HG03558 (cell line): ENCODE measurements around the gene DEDD.

Experiments used
- ATAC-seq: cut with Tn5 transposase; IDR thresholded peaks from one replicate; pipeline ENCODE4 v1.9.1; 2021; ENCODE audit warnings: moderate number of reproducible peaks; ENCODE audit not compliant: unreplicated experiment; ENCODE audit errors: extremely low read depth

Gene DEDD, protein sequence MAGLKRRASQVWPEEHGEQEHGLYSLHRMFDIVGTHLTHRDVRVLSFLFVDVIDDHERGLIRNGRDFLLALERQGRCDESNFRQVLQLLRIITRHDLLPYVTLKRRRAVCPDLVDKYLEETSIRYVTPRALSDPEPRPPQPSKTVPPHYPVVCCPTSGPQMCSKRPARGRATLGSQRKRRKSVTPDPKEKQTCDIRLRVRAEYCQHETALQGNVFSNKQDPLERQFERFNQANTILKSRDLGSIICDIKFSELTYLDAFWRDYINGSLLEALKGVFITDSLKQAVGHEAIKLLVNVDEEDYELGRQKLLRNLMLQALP

DNA sequence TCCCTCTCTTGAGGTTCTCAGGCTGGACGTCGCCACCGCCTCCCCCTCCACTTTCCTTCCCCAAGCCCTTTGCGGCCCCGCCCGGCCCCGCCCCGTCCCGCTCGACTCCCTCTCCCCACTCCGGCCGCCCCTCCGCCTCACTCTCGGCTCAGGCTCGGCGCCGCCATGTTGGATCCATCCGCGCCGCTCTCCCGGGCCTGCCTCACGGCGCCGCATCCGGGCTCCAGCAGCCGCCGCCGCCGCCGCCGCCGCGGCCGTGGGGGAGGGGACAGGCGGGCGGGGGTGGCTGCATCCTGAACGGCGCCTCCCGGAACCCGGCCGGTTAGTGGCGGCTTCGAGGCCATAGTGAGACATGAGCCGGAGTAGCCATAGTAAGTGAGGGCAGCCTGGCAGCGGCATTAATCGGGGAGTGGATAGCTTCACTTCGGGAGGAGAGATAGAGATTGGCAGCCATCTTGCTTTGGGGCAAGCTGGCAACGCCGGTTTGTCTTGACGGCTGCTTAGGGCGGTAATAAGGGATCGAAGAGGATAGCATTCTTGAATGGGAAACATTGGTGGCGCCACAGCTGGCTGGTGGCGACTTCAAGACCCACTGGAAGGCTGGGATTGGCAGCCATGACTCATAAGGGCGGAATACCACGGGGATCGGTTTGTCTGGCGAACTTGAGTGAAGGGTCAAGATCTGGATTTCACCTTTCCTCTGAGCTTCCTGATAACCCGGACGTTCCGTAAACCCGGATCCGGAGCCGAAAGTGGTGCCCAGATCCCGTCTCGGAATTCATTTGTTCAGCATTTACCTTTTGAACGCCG, at the start of gene DEDD:
Gene DEDD (minus strand): TSS at position 258 of the 810 bp plus-strand sequence. CDS start 8,205 bp downstream, outside the sequence.
- ATAC-seq, result peak; percentile 89

DNA sequence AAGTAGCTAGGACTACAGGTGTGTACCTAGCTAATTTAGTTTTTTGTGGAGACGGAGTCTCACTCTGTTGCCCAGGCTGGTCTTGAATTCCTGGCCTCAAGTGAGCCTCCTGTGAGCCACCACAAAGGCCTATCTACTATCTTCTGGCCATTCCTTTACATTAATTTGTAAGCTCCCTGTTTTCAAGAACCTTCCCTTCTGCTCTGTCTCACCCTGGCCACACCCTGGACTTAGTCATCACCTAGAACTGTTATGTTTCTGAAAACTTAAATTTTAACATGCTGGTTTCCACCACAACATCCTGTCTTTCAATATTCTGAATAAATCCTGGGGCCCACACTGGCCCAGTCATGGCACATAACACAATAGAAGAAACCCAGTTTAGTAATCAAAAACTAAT, 49.7 kb upstream of the DEDD start:
- ATAC-seq, result peak; percentile 36

DNA sequence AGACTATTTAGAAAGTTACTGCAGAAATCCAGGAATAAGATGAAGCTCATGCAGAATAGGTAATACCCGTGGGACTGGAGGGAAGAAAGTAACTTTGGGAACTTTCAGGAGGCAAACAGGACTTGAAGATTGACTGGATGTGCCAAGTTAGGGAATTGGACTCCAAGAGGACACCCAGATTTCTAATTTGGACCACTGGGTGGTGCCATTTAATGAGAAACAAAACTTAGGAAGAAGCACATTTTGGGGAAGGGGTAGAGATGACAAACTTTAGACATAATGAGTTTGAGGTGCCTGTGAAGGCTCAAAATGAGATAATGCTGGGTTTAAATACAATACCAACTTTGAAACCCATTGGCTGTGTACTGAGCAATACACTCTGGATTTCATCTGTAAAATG, 48.2 kb upstream of the DEDD start:
- ATAC-seq, result no peak

DNA sequence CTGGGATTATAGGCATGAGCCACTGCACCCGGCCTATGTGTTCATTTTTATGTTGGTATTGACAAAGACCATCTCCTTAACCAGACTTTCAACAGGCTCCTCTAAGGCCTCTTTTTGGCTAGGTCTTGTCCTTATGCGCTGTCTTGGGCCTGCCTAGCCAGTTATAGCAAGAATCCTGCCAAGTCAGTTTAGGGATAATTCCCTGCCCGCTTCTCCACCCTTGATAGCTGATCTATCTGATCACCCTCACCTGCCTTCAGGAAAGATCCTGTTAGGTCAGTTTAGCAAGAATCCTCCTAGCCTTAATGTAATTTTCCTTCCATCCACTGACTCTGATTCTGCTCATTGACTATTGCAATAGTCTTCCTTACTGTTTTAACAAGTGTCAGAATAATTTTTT, 47.2 kb upstream of the DEDD start:
- no peak for ATAC-seq

DNA sequence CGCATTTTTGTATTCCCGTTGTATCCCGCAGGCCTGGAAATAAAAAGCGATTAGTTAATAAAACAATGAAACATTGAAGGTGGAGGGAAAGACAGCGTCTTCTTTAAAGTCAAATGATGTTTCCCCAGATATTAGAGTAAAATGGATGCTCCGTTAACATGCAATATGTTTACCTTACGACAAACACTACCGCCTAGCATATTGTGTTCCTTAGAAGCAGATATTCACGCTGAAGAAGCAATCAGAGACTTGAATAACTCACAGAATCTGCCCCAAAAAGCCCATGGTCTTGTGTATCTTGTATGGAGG, 45.4 kb upstream of the DEDD start:
- no peak for ATAC-seq

DNA sequence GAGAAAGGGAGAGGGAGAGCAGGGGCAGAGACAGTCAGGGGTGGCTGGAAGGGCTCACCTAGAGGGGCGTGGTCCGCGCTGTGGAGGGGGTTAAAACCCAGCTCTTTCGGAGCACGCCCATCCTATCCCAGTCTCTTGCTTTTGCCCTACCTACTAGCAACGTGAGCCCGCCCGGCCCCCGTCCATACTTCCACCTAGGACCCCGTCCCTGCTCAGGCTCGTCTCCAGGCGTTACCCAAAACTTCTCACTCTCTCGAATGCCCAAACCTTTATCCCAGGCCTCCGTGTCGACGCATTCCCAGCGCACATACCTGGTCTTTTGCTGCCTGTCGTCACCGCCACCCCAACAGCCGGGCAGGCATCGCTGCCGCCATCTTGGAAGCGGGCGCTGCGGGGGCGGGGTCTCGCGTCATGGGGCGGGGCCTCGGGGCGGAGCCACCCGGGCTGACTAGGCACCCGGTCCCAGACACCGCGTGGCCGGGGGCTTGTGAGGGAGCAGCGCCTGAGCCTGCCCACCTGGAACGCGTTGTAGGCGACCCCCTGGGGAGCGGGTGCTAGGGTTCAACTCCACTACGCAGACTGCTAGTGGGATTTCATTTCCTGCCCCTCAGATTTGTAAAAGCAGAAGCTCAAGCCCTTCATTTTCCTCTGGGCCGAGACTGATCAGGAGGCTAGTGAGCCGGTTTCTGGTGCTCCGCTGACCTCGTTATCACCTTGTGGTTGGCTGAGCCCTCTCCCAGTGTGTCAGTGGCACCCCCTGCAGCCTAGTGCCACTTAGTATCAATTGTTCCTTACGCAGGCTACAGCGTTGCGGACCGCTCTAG, 44.9 kb upstream of the DEDD start, which contains the start of gene B4GALT3:
Gene B4GALT3 (minus strand): TSS at position 396 of the 824 bp plus-strand sequence. CDS start 1,447 bp downstream, outside the sequence.
- no peak for ATAC-seq

DNA sequence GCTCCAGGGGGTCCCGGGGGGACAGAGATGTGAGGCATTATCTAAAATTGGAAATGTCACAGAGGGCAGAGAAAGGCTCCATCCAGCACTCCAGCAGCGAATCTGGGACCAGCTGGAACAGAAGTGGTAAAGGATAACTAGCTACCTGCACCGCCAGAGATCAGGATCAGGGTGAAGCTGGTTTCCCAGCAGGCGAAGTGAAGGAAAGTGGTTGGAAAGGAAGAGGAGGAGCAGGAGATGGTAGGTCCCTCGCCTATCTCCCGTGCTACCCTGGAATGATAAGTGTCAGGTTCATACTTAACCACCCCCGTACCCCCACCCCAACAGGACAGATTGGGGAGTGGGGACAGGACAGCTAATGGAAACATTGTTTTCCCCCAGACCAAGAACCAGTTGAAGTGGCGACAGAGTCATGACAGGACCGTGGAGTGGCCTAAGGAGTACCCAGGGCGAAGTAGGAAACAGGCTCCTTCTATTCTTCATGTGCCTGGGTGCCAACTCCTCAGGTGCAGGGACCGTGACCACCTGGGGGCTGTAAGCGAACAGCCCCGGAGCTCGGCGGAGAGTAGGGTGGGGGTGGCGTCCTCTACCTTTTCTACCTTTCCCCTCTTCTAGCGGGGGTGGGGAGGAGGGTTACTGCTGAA, 44.1 kb upstream of the DEDD start:
- ATAC-seq, result no peak

DNA sequence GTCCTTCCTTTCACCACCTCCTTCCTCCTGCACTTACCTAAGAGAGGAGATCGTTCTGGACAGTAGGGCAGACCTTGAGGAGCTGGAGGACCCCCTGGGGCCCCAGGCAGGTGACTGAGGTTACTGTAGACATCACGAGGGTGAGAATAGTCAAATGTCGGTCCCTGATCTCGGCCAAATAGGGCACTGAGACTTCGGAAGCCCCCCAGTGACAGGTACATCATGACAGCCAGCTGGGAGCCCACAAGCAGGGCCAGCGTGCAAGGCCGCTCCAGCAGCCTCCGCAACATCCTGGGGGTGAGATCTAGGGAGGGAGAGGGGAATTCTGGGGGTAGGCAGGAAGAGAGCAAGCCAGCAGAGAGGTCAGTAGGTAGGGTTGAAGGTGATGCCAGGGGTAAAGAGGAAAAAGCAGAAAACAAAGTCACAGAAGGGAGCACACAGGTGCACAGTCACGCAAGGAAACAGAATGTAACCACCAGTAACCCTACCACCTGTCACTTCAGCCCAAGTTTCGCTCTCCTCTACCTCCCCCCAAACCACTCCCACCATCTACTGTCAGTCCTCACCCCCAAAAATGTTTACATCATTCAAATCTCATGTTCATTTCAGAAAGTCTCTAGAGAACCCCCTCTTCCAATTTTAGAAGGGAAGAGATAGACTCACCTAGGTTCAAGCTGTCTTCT, 43.4 kb upstream of the DEDD start:
- ATAC-seq, result no peak

DNA sequence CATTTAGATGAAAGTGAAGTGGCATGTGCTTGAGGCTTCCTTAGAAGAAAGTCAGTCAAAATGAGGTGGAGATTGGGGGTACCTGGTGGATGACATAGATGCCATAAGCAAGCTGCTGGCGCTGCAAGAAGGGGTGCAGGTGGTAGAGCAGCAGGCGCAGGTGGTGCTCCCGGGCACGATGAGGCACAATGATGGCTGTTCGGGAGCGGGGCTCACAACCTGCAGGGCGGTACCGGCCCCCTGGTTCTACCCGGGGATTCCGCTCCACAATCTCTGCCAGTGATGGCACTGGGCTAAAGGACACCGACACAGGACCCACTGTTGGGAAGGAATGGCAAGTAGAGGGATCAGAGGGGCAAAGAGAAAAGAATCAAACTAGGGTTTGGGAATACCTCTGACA, 42.4 kb upstream of the DEDD start:
- no peak for ATAC-seq

DNA sequence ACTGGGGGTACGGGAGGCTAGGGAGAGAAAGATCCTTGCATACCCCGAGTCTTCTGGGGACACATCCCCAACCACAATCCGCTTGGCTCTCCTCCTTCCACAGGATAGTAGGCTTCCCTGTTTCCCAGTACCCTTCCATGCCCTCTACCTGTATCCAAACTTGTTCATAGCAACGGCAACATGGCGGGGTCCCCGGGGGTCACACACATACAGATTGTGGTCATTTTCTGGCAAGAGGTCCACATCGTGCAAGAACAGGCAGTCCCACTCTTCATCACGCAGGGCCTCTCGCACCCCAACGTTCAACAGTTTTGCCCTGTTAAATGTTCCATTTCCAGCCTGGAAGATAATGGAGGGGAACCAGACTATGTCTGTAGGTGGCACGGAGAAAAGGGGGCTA, 41.2 kb upstream of the DEDD start:
- ATAC-seq, result no peak

DNA sequence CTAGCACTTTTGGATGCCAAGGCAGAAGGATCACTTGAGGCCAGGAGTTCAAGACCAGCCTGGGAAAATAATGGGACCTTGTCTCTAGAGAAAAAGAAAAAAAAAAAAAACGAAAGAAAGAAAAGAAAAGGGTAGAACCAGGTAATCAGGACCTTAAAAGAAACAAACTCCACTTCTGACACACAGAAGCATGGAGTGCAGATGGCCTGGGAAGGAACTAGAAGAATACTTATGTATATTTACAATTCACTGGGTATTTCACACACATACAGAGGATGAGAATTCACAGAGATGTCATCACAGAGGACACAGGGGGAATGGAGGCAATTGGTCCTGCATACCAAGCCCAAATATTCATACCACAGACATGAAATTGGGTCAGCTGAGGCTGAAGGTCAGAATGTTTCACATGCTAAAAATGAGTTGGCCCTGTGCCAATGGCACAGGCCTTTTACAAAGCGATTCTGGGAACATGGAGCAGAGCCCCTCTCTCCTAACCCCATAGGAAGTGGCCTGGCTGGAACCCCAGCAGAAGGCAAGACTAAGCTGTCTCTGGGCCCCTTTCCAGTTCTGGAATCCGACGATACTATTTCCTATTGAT, 40.4 kb upstream of the DEDD start:
- no peak for ATAC-seq

DNA sequence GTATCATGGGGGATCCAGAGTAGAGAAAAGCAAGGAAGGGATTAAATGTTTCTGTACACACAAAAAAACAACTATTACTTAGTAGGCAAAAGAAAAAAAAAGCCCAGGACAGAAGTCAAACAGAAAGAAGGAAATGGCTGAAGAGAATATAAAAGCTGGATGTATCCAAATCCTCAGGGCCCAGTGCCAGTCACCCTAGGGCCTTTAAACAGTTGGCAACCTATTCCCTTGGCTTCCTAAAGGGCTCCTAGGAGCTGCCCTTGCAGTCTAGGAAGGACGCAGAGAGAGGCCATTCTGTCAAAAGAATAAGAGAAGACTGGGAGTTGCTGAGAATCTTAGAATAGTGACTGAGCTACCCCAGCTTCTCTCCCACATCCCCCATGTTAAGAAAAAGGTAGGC, 39.9 kb upstream of the DEDD start:
- no peak for ATAC-seq

DNA sequence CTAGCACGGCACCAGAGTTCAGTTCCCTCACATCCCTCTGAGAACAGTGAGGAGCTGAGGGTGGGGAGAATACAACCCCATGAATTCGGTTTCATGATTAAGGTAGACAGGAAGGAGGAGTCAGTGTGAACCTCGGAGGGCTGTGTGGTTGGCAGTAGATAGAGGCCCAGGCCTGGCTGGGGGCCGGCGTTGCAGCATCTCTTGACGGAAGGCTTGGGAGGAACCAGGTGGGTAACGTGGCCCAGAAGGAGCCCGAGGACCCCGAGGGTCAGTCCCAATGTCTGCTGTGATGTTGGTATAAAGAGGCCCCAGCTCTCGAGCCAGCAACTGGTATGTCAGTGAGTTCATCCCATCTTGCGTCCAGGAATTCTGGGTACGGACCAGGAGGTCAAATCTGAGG, 39.2 kb upstream of the DEDD start:
- ATAC-seq, result no peak

DNA sequence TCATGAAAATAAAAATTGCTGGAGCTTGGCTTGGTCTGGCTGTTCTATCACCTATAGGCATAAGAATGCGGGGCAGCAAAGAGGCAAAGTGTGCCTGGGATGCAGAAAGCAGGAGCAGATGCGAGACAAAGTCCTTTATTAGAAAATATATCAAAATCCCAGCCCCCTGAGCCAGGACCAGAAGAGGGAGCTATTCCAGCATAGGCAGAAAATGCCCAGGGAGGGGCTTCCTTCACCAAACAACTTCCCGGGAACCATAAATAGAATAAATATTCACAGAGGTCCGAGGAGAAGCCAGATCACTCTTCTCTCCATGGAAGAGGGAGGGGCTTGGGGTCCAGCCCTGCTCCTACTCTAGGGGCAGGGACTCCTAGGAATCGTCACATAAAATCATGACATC, 38.7 kb upstream of the DEDD start:
- ATAC-seq, result no peak

DNA sequence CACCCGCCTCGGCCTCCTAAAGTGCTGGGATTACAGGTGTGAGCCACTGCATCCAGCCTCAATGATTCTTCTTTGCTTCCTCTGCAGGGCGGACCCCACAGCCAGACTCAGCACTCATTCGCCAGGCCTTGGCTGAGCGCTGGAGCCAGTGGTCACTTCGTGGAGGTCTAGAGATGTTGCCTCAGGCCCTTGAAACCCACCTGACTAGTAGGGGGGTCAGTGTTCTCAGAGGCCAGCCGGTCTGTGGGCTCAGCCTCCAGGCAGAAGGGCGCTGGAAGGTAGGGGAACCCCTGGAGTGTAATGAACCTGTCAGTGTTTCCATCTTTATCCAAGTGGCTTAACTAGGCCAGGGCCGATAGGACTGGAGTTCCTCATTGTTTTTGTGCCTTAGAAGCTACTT, 36.4 kb upstream of the DEDD start:
- ATAC-seq, result no peak

DNA sequence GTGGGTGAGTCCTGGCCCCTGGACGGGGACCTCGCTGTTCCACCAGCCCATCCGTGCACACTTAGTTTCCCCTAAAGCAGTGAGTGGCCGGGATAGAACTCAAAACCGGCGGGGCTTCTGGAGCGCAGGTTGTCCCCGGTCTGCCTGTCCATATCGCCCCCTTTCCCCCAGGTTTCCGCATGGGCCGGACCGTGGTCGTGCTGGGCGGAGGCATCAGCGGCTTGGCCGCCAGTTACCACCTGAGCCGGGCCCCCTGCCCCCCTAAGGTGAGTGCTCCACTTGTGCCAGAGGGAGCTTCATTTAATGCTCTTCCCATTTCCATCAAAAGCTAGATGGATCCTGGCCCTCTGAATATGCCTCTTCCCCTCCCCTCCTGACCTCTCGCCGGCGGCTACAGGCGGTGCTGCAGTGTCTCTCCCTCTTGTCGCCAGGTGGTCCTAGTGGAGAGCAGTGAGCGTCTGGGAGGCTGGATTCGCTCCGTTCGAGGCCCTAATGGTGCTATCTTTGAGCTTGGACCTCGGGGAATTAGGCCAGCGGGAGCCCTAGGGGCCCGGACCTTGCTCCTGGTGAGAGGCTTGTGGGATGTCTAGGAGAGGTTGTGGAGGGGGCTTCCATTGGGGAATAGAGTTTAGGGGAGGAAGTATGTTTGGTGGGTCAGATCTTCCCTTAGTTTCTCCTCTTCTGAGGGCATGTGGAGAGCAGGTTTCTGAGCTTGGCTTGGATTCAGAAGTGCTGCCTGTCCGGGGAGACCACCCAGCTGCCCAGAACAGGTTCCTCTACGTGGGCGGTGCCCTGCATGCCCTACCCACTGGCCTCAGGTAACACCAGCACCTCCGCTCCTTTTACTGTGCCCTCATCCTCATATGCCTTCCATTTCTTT, 34.4 kb upstream of the DEDD start:
- ATAC-seq, result no peak

DNA sequence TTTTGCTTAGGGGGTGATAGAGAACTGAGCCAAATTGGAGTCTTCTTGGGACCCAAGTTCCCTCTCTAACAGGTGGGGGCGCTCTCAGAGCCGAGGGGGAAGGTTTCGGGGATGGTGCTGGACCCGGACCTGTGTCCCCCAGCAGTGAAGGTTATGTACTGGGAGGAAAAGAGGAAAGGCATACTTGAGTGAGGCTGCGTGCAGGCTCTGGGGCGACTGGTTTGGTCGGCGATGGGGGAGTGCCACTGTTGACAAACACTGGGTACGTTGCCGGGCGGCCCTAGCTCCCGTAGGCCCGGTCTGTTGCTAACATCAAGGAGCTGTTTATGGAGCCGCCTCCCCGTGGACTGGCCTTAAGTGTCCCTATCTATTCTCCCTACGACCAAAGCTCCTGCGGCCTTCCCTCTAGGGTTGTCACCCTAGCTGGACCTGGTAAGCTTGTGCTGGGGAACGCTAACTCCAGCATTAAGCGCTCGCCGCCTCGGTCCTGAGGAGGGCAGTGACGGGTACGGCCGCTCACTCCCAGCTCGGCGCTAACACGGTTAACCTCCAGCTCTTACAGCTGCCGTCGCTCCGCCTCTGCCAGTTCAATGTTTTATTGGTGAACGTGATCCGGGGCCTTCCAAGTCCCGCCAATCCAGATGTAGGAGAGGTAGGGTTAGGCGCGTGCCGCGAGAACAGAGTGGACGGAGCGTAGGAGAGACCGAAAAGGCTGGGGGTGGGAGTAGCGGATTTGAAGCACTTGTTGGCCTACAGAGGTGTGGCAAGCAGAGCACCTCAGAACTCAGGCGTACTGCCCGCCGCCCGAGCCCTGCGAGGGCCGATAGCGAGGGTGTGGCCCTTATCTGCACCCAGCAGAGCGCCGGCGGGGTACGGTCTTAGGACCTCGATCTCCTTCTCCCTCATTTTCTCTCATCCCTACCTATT, 33.5 kb upstream of the DEDD start, which contains the start of gene PPOX:
Gene PPOX (plus strand): TSS at position 685 of the 927 bp plus-strand sequence. CDS start 422 bp downstream, outside the sequence.
- peak; percentile 83 for ATAC-seq
